Measurements from ENCODE around the gene METTL22. TPM values are rescaled to one million over a fixed set of nuclear protein-coding genes. Genes with fewer than 3 reads are reported as not detected.

The METTL22 gene, protein sequence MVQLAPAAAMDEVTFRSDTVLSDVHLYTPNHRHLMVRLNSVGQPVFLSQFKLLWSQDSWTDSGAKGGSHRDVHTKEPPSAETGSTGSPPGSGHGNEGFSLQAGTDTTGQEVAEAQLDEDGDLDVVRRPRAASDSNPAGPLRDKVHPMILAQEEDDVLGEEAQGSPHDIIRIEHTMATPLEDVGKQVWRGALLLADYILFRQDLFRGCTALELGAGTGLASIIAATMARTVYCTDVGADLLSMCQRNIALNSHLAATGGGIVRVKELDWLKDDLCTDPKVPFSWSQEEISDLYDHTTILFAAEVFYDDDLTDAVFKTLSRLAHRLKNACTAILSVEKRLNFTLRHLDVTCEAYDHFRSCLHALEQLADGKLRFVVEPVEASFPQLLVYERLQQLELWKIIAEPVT
- total RNA-seq = 15.9 TPM

- peak; percentile 95 for ATAC-seq
Measured at GRCh38 chr16:8621572-8622314, at the start of gene METTL22. METTL22 (plus strand) TSS chr16:8621698; CDS start chr16:8625666, 3,968 bp downstream.

GRCh38 chr16:8572063-8572918, 49.2 kb upstream of the METTL22 start:
- ATAC-seq = no peak

DNA sequence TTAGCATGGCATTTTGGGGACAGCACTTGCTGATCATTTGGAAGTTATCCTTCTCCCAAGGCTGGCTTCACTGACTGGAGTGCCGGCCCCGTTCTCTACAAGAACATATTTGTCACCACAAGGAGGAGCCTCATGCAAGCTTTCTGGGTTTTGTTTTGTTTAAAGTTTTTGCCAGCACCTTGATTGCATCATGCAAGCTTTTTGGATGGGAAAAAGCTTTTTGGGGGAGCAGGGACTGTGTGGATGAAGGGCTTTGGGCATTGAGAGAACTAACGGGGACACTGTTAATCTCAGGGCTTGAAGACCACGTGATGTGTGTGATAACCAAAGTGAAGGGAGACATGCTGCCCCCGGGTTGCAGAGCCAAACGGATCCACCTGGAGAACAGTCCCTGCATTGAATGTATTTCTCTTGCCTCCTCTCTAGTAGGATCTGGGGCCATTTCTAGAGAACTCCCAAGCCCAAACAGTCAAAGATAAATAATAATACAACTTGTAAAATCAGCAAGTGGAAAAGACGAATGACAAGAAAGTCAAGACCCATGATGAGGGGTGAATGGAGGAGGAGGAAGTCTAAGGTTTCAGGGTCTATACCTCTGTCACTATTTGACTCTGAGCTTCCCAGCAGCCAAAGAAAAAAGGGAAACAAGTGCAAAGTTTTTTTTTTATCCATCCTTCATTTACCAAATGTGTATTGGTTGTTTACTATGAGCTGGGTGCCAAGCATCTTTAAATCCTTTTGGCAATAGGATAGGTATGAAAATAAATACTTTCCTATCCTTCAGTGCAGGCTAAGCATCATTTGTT, 48.4 kb upstream of the METTL22 start:
- ATAC-seq = peak; percentile 27

GRCh38 chr16:8575399-8575798, 46.1 kb upstream of the METTL22 start:
- ATAC-seq = no peak

DNA sequence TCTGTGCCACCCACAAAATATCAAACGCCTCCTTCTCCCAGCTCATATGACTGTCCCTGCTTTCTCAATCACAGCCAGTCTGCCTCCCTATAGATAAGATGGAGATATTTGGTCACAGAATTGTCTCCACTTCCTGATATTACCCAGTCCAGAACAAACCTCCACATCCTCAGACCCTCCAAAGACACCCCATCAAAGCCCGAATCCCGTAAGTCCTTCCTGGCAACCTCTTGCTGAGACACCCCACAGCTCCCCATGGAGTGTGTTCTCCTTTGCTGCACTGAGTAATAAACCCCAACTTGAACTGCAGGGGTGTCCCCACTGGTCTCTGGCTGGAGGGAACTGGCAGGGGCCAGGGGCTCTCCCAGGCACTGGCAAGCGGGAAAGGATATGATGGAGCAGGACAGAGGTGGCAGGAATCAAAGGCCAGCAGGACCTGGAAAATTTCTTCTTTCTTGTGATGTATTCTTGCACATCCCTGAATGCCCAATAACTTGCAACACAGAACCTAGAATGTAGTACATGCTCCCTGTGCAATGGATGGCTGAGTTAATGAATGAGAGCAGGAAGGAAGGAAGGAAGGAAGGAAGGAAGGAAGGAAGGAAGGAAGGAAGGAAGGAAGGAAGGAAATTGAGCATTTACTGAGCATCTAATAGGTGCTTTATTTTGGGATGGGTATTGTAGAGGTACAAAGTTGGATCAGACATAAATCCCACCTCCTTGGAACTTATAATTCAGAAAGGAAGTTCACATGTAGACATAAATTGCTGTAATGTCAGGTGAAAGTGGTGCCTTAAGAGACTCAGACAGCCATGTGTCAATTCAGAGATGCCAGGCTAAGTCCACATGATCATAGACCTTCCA, 45.1 kb upstream of the METTL22 start:
- no peak for ATAC-seq

GRCh38 chr16:8577678-8578304, 43.7 kb upstream of the METTL22 start:
- no peak for ATAC-seq

DNA sequence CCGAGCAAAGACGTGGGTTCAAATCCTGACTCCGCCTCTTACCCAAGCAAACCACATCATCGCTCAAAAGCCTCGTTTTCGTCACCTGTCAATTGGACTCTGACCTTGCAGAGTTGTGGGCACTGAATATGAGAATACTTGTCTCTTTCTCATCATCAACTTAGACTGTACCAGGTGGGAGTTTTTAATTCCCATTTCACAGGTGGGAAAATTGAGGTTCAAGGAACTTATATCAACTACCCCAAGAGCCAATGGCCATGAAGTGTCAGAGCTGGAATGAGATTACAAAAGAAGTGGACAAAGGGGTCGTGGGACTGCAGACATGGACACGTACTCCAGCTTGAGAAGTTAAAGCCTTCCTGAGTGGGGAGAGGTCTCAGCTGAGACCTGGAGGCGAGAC, 41.9 kb upstream of the METTL22 start:
- ATAC-seq = no peak

- ATAC-seq = no peak
Measured at GRCh38 chr16:8581831-8582580, 39.5 kb upstream of the METTL22 start.

GRCh38 chr16:8583199-8583598, 38.3 kb upstream of the METTL22 start:
- ATAC-seq = no peak

DNA sequence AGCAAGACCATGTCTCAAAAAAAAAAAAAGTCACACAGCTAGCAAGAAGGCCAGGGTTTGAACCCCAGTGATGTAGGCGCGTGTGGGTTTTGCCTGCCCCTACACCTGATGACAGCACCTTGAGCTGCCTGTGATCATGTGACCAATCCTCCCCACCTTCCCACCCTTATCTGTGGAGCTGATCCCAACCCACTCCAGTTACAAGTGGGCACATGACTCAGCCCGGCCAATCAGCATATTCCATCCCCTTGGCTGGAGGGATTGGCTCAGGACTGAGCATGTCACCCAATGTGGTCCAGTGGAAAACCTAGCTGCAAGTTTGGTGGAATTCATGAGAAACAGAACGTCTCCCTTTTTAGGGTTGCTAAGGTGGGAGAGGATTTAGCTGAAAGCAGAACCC, 37.8 kb upstream of the METTL22 start:
- no peak for ATAC-seq

- no peak for ATAC-seq
Measured at GRCh38 chr16:8585041-8585440, 36.5 kb upstream of the METTL22 start.

- ATAC-seq = no peak
Measured at GRCh38 chr16:8585857-8586256, 35.6 kb upstream of the METTL22 start.

DNA sequence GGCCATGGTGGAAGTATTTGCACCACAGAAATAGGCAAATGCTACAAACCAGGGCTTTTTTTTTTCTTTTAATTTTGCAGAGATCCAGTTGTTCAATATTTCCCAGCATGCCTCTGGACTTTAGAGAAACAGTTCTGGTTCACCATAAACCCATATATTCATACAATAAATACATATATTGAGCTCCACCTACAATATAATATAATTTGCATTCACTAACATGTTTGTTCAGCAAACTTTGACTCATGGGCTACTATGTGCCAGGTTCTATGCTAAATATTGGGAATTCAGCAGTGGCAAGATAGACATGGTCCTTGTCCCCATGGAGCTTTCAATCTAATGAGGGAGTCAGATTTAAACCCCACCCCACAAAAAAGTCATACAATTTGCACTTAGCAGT, 34.4 kb upstream of the METTL22 start:
- ATAC-seq = no peak

GRCh38 chr16:8588682-8589056, 32.8 kb upstream of the METTL22 start:
- no peak for ATAC-seq

GRCh38 chr16:8589057-8589899, 32.2 kb upstream of the METTL22 start:
- ATAC-seq = no peak

- no peak for ATAC-seq
Measured at GRCh38 chr16:8589900-8590688, 31.4 kb upstream of the METTL22 start, which contains the start of gene TMEM114. TMEM114 (minus strand) TSS chr16:8590511; CDS start chr16:8589838, 673 bp downstream.

DNA sequence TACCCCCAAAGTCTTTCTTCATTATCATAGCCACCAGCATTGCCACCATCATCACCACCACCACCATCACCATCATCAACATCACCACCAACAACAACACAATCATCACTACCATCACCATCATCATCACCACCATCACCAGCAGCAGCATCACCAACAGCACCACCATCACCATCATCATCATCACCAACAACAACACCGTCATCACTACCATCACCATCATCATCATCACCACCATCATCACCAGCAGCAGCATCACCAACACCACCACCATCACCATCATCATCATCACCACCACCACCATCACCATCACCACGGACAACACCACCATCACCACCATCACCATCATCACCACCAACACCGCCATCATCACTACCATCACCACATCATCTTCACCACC, 30.7 kb upstream of the METTL22 start:
- ATAC-seq = no peak

- ATAC-seq = no peak
Measured at GRCh38 chr16:8591451-8591850, 30.0 kb upstream of the METTL22 start.
